Measurements from ENCODE around the gene AFF1. TPM values are rescaled to one million over a fixed set of nuclear protein-coding genes. Genes with fewer than 3 reads are reported as not detected.

The AFF1 gene
- total and polyA plus RNA-seq, 2 of the 4 experiments (the other 2 are of a cell fraction) = 7.0 to 9.6 TPM

DNA sequence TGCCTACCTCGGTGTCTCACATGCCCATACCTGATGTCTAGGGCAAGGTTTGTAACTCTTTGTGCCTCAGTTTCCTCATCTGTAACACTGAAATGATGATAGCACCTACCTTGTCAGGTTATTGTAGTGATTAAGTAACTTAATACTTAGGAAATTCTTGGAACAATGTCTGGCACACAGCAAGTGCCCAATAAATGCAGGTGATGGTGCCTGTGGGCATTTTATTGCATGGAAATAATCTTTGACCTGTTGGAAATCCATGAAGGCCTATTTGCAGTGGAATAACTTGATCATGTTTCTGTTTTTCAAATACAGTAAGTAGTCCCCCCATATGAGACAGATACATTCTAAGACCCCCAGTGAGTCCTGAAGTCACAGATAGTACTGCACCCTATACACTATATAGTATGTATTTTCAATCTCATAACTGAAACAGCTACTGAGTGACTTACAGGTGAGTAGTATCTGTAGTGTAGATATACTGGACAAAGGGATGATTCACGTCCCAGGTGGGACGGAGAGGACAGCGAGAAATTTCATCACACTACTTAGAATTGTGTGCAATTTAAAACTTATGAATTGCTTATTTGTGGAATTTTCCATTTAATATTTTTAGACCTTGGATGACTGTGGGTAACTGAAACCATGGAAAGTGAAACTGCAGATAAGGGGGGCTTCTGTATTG lies 42.1 kb downstream of the AFF1 start:
- Histone ChIP-seq H2AK5ac (ENCODE audit: low read depth, low read length) (no peak overlapping the region), H3K9me3 (ENCODE audit: control insufficient read depth, insufficient read depth, low read length) (no peaks in the 10 kb centered on the region), H3K4ac (ENCODE audit: low read depth, low read length) (no peak overlapping the region), H2BK20ac (ENCODE audit: low read depth, low read length) (no peak overlapping the region), H3K9ac (ENCODE audit: low read depth, low read length) (no peak overlapping the region), H4K20me1 (ENCODE audit: insufficient read depth, low read length) (no peaks in the 10 kb centered on the region), H2BK5ac (ENCODE audit: low read depth, low read length, poor library complexity, severe bottlenecking) (no peak overlapping the region), H2AK9ac (replicated peaks; ENCODE audit: low read depth, low read length, poor library complexity) (no peak overlapping the region), H3K27ac (ENCODE audit: insufficient read depth, low read length) (no peak overlapping the region), H3K9me1 (ENCODE audit: insufficient read depth, low read length) (peaks cover 3% of the 10 kb centered on the region), H3K14ac (replicated peaks; ENCODE audit: low read depth, low read length) (no peak overlapping the region), H3K56ac (ENCODE audit: extremely low read depth, insufficient read depth, low read length) (no peak overlapping the region), H3K4me3 (ENCODE audit: insufficient read depth, low read depth, low read length) (no peak overlapping the region), H4K91ac (ENCODE audit: insufficient read depth, low read depth, low read length) (no peak overlapping the region), H2BK15ac (ENCODE audit: low read depth, low read length) (no peak overlapping the region), H4K8ac (ENCODE audit: low read depth in 2 of 2, low read length in 2 of 2) (no peak overlapping the region), H2BK120ac (ENCODE audit: low read depth, low read length) (no peak overlapping the region), H3K4me1 (ENCODE audit: control insufficient read depth, insufficient read depth, low read length) (peaks cover 3% of the 10 kb centered on the region), H2AFZ (replicated peaks; ENCODE audit: low read length, poor library complexity) (no peak overlapping the region), H3K27me3 (ENCODE audit: control insufficient read depth, insufficient read depth, low read length) (no peaks in the 10 kb centered on the region), H3K23ac (ENCODE audit: low read depth, low read length) (no peak overlapping the region), H3K4me2 (ENCODE audit: low read depth, low read length) (no peak overlapping the region), H3K36me3 (ENCODE audit: control insufficient read depth, insufficient read depth, low read length) (no peaks in the 10 kb centered on the region), H4K5ac (ENCODE audit: low read depth, low read length) (no peak overlapping the region), H3K79me1 (ENCODE audit: low read depth in 1 of 2, low read length in 2 of 2) (peaks cover 15 to 26% of the 10 kb centered on the region in 2 experiments), H3K18ac (ENCODE audit: low read depth, low read length) (no peak overlapping the region)
- no CpG with 5 or more reads among the region's 4 CpGs for WGBS, 2 experiments (ENCODE audit: extremely low coverage in 2 of 2, insufficient read length in 1 of 2)
- ChIA-PET POLR2A (ENCODE audit: unreplicated experiment) (no interaction called here), CTCF (interaction anchor here (1.4 kb wide), 1 partner anchor 55 kb away, joined by 4 read pairs; no protein-coding TSS in a partner anchor)
- no TSS peak for BruUV-seq (replicated peaks)
- ATAC-seq (ENCODE audit: low read depth) = no peak
- in situ Hi-C loops (cut with MboI; ENCODE audit: low sequenced_read_pairs) (no loop called here), dilution Hi-C loops (cut with HindIII; ENCODE audit: low sequenced_read_pairs, unreplicated experiment) (no loop called here), intact Hi-C loops (cut with micrococcal nuclease) (no loop called here)
- TF ChIP-seq CEBPB (IDR thresholded peaks at IDR 0.05; ENCODE audit: low read depth, low read length) (no peak), CHD1 (IDR thresholded peaks at IDR 0.05; ENCODE audit: low read depth, low read length) (no peak), RAD21 (IDR thresholded peaks at IDR 0.05; ENCODE audit: low read length) (no peak), POLR2A (IDR thresholded peaks at IDR 0.05; ENCODE audit: low read depth, low read length) (no peak), RFX5 (IDR thresholded peaks at IDR 0.05; ENCODE audit: low read depth, low read length) (no peak), BHLHE40 (IDR thresholded peaks at IDR 0.05; ENCODE audit: low read depth, low read length) (no peak), RCOR1 (IDR thresholded peaks at IDR 0.05; ENCODE audit: insufficient replicate concordance, low read length) (no peak), FOS (IDR thresholded peaks at IDR 0.05; ENCODE audit: low read depth, low read length) (no peak), MXI1 (IDR thresholded peaks at IDR 0.05; ENCODE audit: borderline replicate concordance, low read depth, low read length) (no peak), MAZ (IDR thresholded peaks at IDR 0.05; ENCODE audit: borderline replicate concordance, low read depth, low read length) (no peak), NFE2L2 (IDR thresholded peaks at IDR 0.05; ENCODE audit: low read depth, low read length) (no peak)
- TF ChIP-seq, protein P1, sequence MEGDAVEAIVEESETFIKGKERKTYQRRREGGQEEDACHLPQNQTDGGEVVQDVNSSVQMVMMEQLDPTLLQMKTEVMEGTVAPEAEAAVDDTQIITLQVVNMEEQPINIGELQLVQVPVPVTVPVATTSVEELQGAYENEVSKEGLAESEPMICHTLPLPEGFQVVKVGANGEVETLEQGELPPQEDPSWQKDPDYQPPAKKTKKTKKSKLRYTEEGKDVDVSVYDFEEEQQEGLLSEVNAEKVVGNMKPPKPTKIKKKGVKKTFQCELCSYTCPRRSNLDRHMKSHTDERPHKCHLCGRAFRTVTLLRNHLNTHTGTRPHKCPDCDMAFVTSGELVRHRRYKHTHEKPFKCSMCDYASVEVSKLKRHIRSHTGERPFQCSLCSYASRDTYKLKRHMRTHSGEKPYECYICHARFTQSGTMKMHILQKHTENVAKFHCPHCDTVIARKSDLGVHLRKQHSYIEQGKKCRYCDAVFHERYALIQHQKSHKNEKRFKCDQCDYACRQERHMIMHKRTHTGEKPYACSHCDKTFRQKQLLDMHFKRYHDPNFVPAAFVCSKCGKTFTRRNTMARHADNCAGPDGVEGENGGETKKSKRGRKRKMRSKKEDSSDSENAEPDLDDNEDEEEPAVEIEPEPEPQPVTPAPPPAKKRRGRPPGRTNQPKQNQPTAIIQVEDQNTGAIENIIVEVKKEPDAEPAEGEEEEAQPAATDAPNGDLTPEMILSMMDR (conservative IDR thresholded peaks at IDR 0.05; ENCODE audit: low read depth, low read length) = no peak
- TF ChIP-seq, protein P2, sequence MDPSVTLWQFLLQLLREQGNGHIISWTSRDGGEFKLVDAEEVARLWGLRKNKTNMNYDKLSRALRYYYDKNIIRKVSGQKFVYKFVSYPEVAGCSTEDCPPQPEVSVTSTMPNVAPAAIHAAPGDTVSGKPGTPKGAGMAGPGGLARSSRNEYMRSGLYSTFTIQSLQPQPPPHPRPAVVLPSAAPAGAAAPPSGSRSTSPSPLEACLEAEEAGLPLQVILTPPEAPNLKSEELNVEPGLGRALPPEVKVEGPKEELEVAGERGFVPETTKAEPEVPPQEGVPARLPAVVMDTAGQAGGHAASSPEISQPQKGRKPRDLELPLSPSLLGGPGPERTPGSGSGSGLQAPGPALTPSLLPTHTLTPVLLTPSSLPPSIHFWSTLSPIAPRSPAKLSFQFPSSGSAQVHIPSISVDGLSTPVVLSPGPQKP (IDR thresholded peaks at IDR 0.05; ENCODE audit: borderline replicate concordance, low read depth, low read length) = no peak
- DNase-seq = no peak

Data from IMR-90 (cell line).